ENCODE results near the gene TTLL12.

DNA sequence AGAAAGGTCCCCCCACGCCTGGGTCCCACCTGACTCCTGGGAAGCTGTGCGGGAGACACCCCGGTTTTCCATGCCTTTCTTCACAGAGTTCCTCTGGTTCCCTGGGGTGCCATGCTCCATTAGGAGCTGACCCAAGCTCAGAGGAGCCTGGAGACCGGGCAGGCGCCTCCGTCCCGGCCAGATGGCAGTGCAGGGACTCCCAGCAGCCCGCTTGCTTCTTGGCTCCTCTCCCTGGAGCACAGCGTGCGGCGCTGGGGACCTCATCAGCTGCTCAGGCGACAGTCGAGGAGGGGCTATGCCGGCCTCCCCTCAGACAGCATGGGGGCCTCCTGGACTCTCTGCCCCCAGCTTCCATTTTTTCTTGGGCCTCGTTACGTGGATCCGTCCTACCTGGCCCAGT, 13.1 kb upstream of the TTLL12 start:
- TF ChIP-seq POLR2A (IDR thresholded peaks at IDR 0.05; ENCODE audit: low read depth, low read length): no peak
- TF ChIP-seq TAF1 (IDR thresholded peaks at IDR 0.05; ENCODE audit: low read depth, low read length): no peak
- no peak for TF ChIP-seq POLR2AphosphoS5 (IDR thresholded peaks at IDR 0.05; ENCODE audit: low read depth, low read length)
- TF ChIP-seq SPI1 (IDR thresholded peaks at IDR 0.05; ENCODE audit: low read depth, low read length): no peak
- no peak for TF ChIP-seq PAX5 (IDR thresholded peaks at IDR 0.05; ENCODE audit: insufficient read depth, low read length, severe bottlenecking)
- TF ChIP-seq POU2F2 (IDR thresholded peaks at IDR 0.05; ENCODE audit: low read depth, low read length): no peak

All from GM12891 (cell line).